Measurements from ENCODE around the gene RNU6-9.

The RNU6-9 gene

GRCh38 chr19:937259-937694, 44.0 kb downstream of the RNU6-9 start:
- DNase-seq, result peak in 1 of 2 experiments; percentile 63

- DNase-seq, result no peak
These were observed 45.1 kb downstream of the RNU6-9 start for GRCh38 chr19:938233-938923.

DNA sequence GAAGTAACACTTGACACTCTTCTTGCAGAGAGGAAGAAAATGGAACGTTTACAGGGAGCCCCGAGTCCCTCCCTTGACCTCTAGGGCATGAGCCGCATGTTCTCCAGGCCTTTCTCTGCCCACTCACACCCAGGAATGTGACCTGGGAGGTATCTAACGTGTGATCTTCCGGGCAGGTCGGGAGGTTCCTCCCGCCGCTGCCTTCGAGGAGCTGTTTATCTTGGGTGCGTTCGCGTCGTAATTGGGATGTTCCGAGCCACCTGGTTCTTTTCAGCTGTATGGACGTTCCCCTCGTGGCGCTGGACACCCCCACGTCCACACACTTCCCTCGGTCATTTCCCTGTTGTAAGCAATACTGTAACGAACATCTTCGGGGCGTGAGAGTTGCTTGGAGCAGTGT, 46.2 kb downstream of the RNU6-9 start:
- no peak for DNase-seq

DNA sequence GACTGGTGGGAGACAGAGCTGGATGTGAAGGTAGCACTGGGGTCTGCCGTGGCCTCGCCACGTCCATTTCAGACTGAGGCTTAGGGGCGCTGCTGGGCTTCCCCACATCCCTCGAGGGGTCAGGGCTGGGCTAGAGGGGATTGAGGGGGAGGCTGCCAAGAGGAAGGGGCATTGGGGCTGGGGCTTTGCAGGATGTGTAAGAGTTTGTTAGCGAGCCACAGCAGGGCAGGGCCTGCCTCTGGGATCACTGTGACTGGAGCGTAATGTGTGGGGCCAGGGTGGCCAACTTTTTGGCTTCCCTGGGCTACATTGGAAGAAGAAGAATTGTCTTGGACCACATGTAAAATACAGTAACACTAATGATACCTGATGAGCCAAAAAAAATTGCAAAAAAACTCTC, 46.6 kb downstream of the RNU6-9 start:
- no peak for DNase-seq

- peak; percentile 62 to 68 for DNase-seq
These were observed 47.5 kb downstream of the RNU6-9 start for GRCh38 chr19:940591-941291.

GRCh38 chr19:941292-942132, 48.2 kb downstream of the RNU6-9 start:
- no peak for DNase-seq

DNA sequence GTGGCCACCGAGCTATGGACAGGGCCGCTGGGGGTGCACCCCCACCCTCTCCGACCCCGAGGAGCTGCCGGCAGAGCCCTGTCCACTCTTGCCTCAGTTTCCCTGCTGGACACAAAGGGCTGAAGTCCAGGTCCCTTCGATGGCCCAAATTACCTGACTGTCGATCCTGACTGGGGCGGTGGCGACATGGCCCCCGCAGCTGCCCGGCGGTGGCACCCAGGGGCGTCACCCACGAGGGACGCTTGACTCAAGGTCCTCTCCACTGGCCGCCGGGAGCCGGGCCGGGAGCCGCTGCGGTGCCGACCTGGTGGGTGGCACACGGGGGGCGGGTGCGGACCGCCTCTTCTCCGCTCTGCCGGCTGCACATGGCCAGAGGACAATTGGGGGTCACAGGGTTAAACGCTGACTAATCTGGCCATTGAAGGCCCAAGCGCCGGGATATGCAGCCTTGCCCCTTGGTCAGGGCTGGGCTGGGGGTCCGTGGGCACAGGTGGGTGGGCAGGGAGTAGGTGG, 48.9 kb downstream of the RNU6-9 start:
- no peak for DNase-seq
